Omental fat pad (tissue), 4 donors: ENCODE measurements around the gene RALGPS1. TPM values are rescaled to one million over a fixed set of nuclear protein-coding genes. Genes with fewer than 3 reads are reported as not detected.
"Not testable (repeated sequence)": the region's sequence is repeated elsewhere in the genome, so short reads cannot be mapped to it uniquely, and the experiment has no call there.

ENCODE experiments used
- ATAC-seq: fragments of 150-250 bp; one replicate; pipeline ENCODE4 v1.9.1; 2016; ENCODE audit warnings: mild to moderate bottlenecking, moderate library complexity; ENCODE audit not compliant: low FRiP score
- DNase-seq: peaks from one replicate; pipeline ENCODE4 v3.0.0-alpha.2; 2019; ENCODE audit warnings: low spot score
- CTCF ChIP-seq, 3 donors: fragments of 450-650 bp; IDR thresholded peaks; one replicate each; pipeline ENCODE4 v1.5.1; 2016 to 2017; ENCODE audit warnings: antibody characterized with exemption in 3 of 3, mild to moderate bottlenecking in 3 of 3, moderate library complexity in 2 of 3
- total RNA-seq, 4 donors: library from RNA; depleted of rRNA; stranded (reverse); fragments of >200 nt; gene quantifications; one replicate each; pipeline ENCODE4 v1.1.0, GENCODE V29; 2016

The RALGPS1 gene
- total RNA-seq, 4 donors from 2014 or later = 4.0 to 15.3 (median 4.8) TPM

- no peak for DNase-seq
- peak; percentile 53 for ATAC-seq
Measured at GRCh38 chr9:127014216-127014909, 99.8 kb downstream of the RALGPS1 start.

GRCh38 chr9:127014910-127015540 is 100.4 kb downstream of the RALGPS1 start:
- DNase-seq = no peak
- ATAC-seq = no peak
- no peak for TF ChIP-seq CTCF (IDR thresholded peaks at IDR 0.05)

More at GRCh38 chr9:127014216-127014909, 99.8 kb downstream of the RALGPS1 start:
- TF ChIP-seq CTCF (IDR thresholded peaks at IDR 0.05) = no peak

GRCh38 chr9:127015921-127016512 is 101.4 kb downstream of the RALGPS1 start:
- DNase-seq = no peak

GRCh38 chr9:127017979-127018378 is 103.4 kb downstream of the RALGPS1 start:
- ATAC-seq, DNase-seq: not testable (repeated sequence)

More at GRCh38 chr9:127015921-127016512, 101.4 kb downstream of the RALGPS1 start:
- no peak for ATAC-seq
- TF ChIP-seq CTCF (IDR thresholded peaks at IDR 0.05) = no peak

GRCh38 chr9:127018935-127019334 is 104.4 kb downstream of the RALGPS1 start:
- TF ChIP-seq CTCF (IDR thresholded peaks at IDR 0.05) = no peak
- ATAC-seq = no peak

GRCh38 chr9:127020036-127020801 is 105.6 kb downstream of the RALGPS1 start:
- no peak for TF ChIP-seq CTCF (IDR thresholded peaks at IDR 0.05)
- no peak for DNase-seq
- no peak for ATAC-seq

More at GRCh38 chr9:127018935-127019334, 104.4 kb downstream of the RALGPS1 start:
- DNase-seq = no peak

GRCh38 chr9:127020802-127021078 is 106.2 kb downstream of the RALGPS1 start:
- ATAC-seq (no peak), DNase-seq (no peak)
- no peak for TF ChIP-seq CTCF (IDR thresholded peaks at IDR 0.05)
